HepG2 (cell line): Measurements from ENCODE around the gene SKIDA1. TPM values are rescaled to one million over a fixed set of nuclear protein-coding genes. Genes with fewer than 3 reads are reported as not detected.
A peak's percentile ranks its signal among the peaks of the same experiment; 100 is the strongest.

Source experiments
- ATAC-seq: fragments of 200-7000 bp; cut with Tn5 transposase; 3 replicates; pipeline ENCODE4 v1.9.1; 2020; ENCODE audit warnings: mild to moderate bottlenecking, moderate library complexity
- BruUV-seq: library from RNA; stranded (reverse); fragments of 400-500 nt; replicated peaks from 2 replicates; lab custom pipeline; 2021; lab: Mats Ljungman, UMichigan
- CTCF ChIA-PET: fragments of 300-600 bp; formaldehyde crosslinking; extraction: SDS; loops from one replicate; lab custom pipeline; 2021; ENCODE audit warnings: low total read pairs, inconsistent platforms, low intra/inter-chr PET ratio; lab: Yijun Ruan, JAX
- POLR2A ChIA-PET: fragments of 350-600 bp; sonication (Branson Sonifier 250); formaldehyde crosslinking; loops from one replicate; lab custom pipeline; 2020; ENCODE audit warnings: antibody characterized with exemption, inconsistent platforms; lab: Yijun Ruan, JAX
- DNase-seq: peaks from one replicate; pipeline ENCODE4 v3.0.0-alpha.2; 2015; ENCODE audit warnings: low spot score
- FAIRE-seq: peaks from 3 replicates; lab custom pipeline; 2011; peaks lifted over from hg19 to GRCh38; lab: Jason Lieb, UNC
- H2AFZ ChIP-seq: one replicate; pipeline ENCODE4 v1.6.1; 2011; ENCODE audit warnings: low read length, inconsistent platforms
- H3K27ac ChIP-seq: fragments of 300-600 bp; 3 replicates; pipeline ENCODE4 v1.8.0; 2011; ENCODE audit warnings: mixed run types, mild to moderate bottlenecking, mixed read lengths, low read length, inconsistent platforms; ENCODE audit not compliant: insufficient read depth; ENCODE audit errors: extremely low read length
- H3K27me3 ChIP-seq, 2 experiments: fragments of 200-600 bp in 1 of 2; 2 replicates in 1 of 2; 3 replicates in 1 of 2; pipeline versions ENCODE4 v1.6.0 to v1.8.0; 2011; ENCODE audit warnings: low read length in 2 of 2, mild to moderate bottlenecking in 2 of 2, moderate library complexity in 2 of 2, inconsistent platforms in 1 of 2; ENCODE audit not compliant: insufficient read depth in 2 of 2, control insufficient read depth in 1 of 2
- H3K36me3 ChIP-seq, 2 experiments: fragments of 200-600 bp in 1 of 2; replicated peaks in 1 of 2; 2 replicates in 1 of 2; 3 replicates in 1 of 2; pipeline versions ENCODE4 v1.5.1 to v1.8.0; 2011; ENCODE audit warnings: low read length in 2 of 2, inconsistent platforms in 1 of 2; ENCODE audit not compliant: insufficient read depth in 2 of 2, control insufficient read depth in 1 of 2
- H3K4me1 ChIP-seq: 2 replicates; pipeline ENCODE4 v1.5.1; 2012; ENCODE audit warnings: low read length, inconsistent platforms; ENCODE audit not compliant: insufficient read depth
- H3K4me2 ChIP-seq: 2 replicates; pipeline ENCODE4 v1.6.0; 2011; ENCODE audit warnings: low read depth, low read length, inconsistent platforms
- H3K4me3 ChIP-seq, 3 experiments: fragments of 200-600 bp in 1 of 3; sonication (generic), shearing (Covaris generic) in 1 of 3; replicated peaks in 1 of 3; 2 replicates each; pipeline ENCODE4 v1.5.1; 2011 to 2016; ENCODE audit warnings: low read length in 3 of 3, inconsistent platforms in 2 of 3, low read depth in 2 of 3, mild to moderate bottlenecking in 2 of 3, control low read depth in 1 of 3, mixed read lengths in 1 of 3; ENCODE audit not compliant: insufficient read depth in 1 of 3
- H3K79me2 ChIP-seq: one replicate; pipeline ENCODE4 v1.6.1; 2011; ENCODE audit warnings: low read length, inconsistent platforms; ENCODE audit not compliant: insufficient read depth
- H3K9ac ChIP-seq: 2 replicates; pipeline ENCODE4 v1.6.0; 2011; ENCODE audit warnings: mild to moderate bottlenecking, low read depth, low read length, inconsistent platforms; ENCODE audit not compliant: insufficient read depth
- H3K9me3 ChIP-seq: 2 replicates; pipeline ENCODE4 v1.5.1; 2012; ENCODE audit warnings: mild to moderate bottlenecking, low read length
- H4K20me1 ChIP-seq: 2 replicates; pipeline ENCODE4 v1.6.0; 2011; ENCODE audit warnings: inconsistent platforms, mild to moderate bottlenecking, low read length, moderate library complexity; ENCODE audit not compliant: insufficient read depth
- DRAP1 ChIP-seq: IDR thresholded peaks from 2 replicates; pipeline ENCODE4 v1.6.1; 2016; ENCODE audit warnings: missing genetic modification reagents, missing compliant biosample characterization
- HNRNPK ChIP-seq: fragments of 200-400 bp; formaldehyde crosslinking; IDR thresholded peaks from 2 replicates; pipeline ENCODE4 v1.6.1; 2018; ENCODE audit warnings: low read length, low read depth, moderate library complexity, mild to moderate bottlenecking; ENCODE audit not compliant: poor library complexity, severe bottlenecking
- KDM6A ChIP-seq: IDR thresholded peaks from 2 replicates; pipeline ENCODE4 v1.6.1; 2016; ENCODE audit warnings: low read depth
- KLF13 ChIP-seq: sonication (generic); formaldehyde crosslinking; IDR thresholded peaks from 2 replicates; pipeline ENCODE4 v1.4.0; 2020; ENCODE audit warnings: mild to moderate bottlenecking, missing genetic modification reagents
- SATB2 ChIP-seq: sonication (generic); formaldehyde crosslinking; IDR thresholded peaks from 2 replicates; pipeline ENCODE4 v1.5.0; 2020; ENCODE audit warnings: missing genetic modification reagents
- ZNF3 ChIP-seq: IDR thresholded peaks from 2 replicates; pipeline ENCODE4 v1.7.0; 2017; ENCODE audit warnings: inconsistent platforms
- ZNF598 ChIP-seq: sonication (generic); formaldehyde crosslinking; IDR thresholded peaks from 2 replicates; pipeline ENCODE4 v1.5.1; 2020; ENCODE audit warnings: mild to moderate bottlenecking, missing genetic modification reagents, borderline replicate concordance
- WGBS: methylation state at CpG from one replicate; pipeline ENCODE4 v1.1.6; 2017; ENCODE audit warnings: low lambda C conversion rate; 5-methylcytosine and 5-hydroxymethylcytosine counted together
- in situ Hi-C: cut with HindIII; loops from 2 replicates; pipeline ENCODE4 v1.10.0; 2017; ENCODE audit warnings: low pct_unique_long_range_greater_than_20kb; ENCODE audit not compliant: extremely low pct_ligation_motif_present
- intact Hi-C: fragments of 100-400 bp; cut with micrococcal nuclease; formaldehyde crosslinking; loops from one replicate; pipeline ENCODE4 v1.10.0; 2022; ENCODE audit not compliant: unreplicated experiment
- polyA plus RNA-seq, 8 experiments: library from polyadenylated mRNA; depleted of rRNA in 3 of 8; stranded (reverse) in 7 of 8; unstranded in 1 of 8; fragments of >200 nt; fragmentation: Illumina TruSeq in 4 of 8; extraction: Trizol in 4 of 8; gene quantifications; 2 replicates each; pipeline versions ENCODE4 v1.2.1 to v1.2.3, GENCODE V29; 2011 to 2016; ENCODE audit warnings: low read depth in 4 of 8, missing spikeins in 1 of 8, mixed read lengths in 1 of 8; ENCODE audit not compliant: insufficient read depth in 1 of 8
- total RNA-seq, 5 experiments: library from RNA; depleted of rRNA; stranded (reverse); fragments of >200 nt; fragmentation: Illumina TruSeq; extraction: Trizol; gene quantifications; 2 replicates each; pipeline ENCODE4 v1.2.3, GENCODE V29; 2016; ENCODE audit warnings: low read depth in 1 of 5

Gene SKIDA1
- total and polyA plus RNA-seq, 2 of the 13 experiments (the other 11 are each of a cell fraction or from before 2014, with no cell fraction given): 0.73 to 1.5 TPM

GRCh38 chr10:21522631-21523406 is 2.7 kb downstream of the SKIDA1 start:
- in situ Hi-C loops: loop anchor here (25.0 kb wide), 1 partner anchor 789 kb away; the partner anchor contains the start of genes BMI1 and COMMD3
- H3K9me3 ChIP-seq: no peaks in the 10 kb centered on the region
- H3K9ac ChIP-seq: no peak overlapping the region
- FAIRE-seq: no peak
- POLR2A ChIA-PET: interaction anchor here (0.9 to 5.0 kb wide), 2 partner anchors 25 to 26 kb away, joined by 3 to 294 read pairs; no protein-coding TSS in a partner anchor
- no peak overlapping the region for H3K27ac ChIP-seq
- ATAC-seq: no peak
- H3K79me2 ChIP-seq: peaks cover 7% of the 10 kb centered on the region
- H3K4me3 ChIP-seq: no peak overlapping the region
- intact Hi-C loops: no loop called here
- H4K20me1 ChIP-seq: no peaks in the 10 kb centered on the region
- H3K36me3 ChIP-seq: no peaks in the 10 kb centered on the region
- whole genome bisulfite sequencing: 90% methylated on average over 1 of the region's 1 CpG
- peaks cover 43% of the 10 kb centered on the region for H3K4me1 ChIP-seq
- CTCF ChIA-PET: no interaction called here
- BruUV-seq: no TSS peak
- no peak overlapping the region for H3K4me2 ChIP-seq
- no peak overlapping the region for H2AFZ ChIP-seq
- DNase-seq: no peak
- H3K27me3 ChIP-seq: no peaks in the 10 kb centered on the region
- TF ChIP-seq HNRNPK: peak; percentile 71
- no peak for TF ChIP-seq KLF13 (CRISPR knock-in tag)

GRCh38 chr10:21521751-21522533 is 3.5 kb downstream of the SKIDA1 start:
- no peak overlapping the region for H3K4me3 ChIP-seq
- BruUV-seq: no TSS peak
- H3K27ac ChIP-seq: no peak overlapping the region
- no peak overlapping the region for H3K4me2 ChIP-seq
- intact Hi-C loops: no loop called here
- H3K36me3 ChIP-seq: no peaks in the 10 kb centered on the region
- no peaks in the 10 kb centered on the region for H3K27me3 ChIP-seq
- 89% methylated on average over 4 of the region's 4 CpGs for WGBS
- no peak overlapping the region for H2AFZ ChIP-seq
- H4K20me1 ChIP-seq: no peaks in the 10 kb centered on the region
- DNase-seq (no peak), FAIRE-seq (no peak), ATAC-seq (no peak)
- peaks cover 45% of the 10 kb centered on the region for H3K4me1 ChIP-seq
- CTCF ChIA-PET: no interaction called here
- TF ChIP-seq ZNF3 (no peak), SATB2 (CRISPR knock-in tag) (no peak), HNRNPK (peak; percentile 88), KDM6A (CRISPR knock-in tag) (no peak), DRAP1 (CRISPR knock-in tag) (no peak), ZNF598 (CRISPR knock-in tag) (no peak)
- TF ChIP-seq, all 625 proteins: peak for 1
- no peaks in the 10 kb centered on the region for H3K9me3 ChIP-seq
- POLR2A ChIA-PET: interaction anchor here (0.9 to 1.3 kb wide), 2 partner anchors 25 kb away, joined by 3 to 4 read pairs; no protein-coding TSS in a partner anchor
- in situ Hi-C loops: loop anchor here (25.0 kb wide), 1 partner anchor 790 kb away; the partner anchor contains the start of genes BMI1 and COMMD3
- peaks cover 6% of the 10 kb centered on the region for H3K79me2 ChIP-seq
- H3K9ac ChIP-seq: no peak overlapping the region
